HL-60 (cell line): ENCODE measurements around the gene ST6GALNAC1.

Source experiments
- POLR2AphosphoS5 ChIP-seq: IDR thresholded peaks from 2 replicates; pipeline ENCODE4 v1.6.1; 2012; ENCODE audit warnings: low read depth
- SPI1 ChIP-seq: IDR thresholded peaks from 2 replicates; pipeline ENCODE4 v1.6.1; 2012; ENCODE audit warnings: low read depth, mild to moderate bottlenecking, borderline replicate concordance
- TF ChIP-seq, protein P1 (sequence below): IDR thresholded peaks from one replicate; pipeline ENCODE4 v1.5.1; 2011; ENCODE audit warnings: low read length, control low read depth, inconsistent platforms; ENCODE audit not compliant: insufficient read depth

GRCh38 chr17:76659928-76660655 is 16.5 kb upstream of the ST6GALNAC1 start:
- TF ChIP-seq, protein P1, sequence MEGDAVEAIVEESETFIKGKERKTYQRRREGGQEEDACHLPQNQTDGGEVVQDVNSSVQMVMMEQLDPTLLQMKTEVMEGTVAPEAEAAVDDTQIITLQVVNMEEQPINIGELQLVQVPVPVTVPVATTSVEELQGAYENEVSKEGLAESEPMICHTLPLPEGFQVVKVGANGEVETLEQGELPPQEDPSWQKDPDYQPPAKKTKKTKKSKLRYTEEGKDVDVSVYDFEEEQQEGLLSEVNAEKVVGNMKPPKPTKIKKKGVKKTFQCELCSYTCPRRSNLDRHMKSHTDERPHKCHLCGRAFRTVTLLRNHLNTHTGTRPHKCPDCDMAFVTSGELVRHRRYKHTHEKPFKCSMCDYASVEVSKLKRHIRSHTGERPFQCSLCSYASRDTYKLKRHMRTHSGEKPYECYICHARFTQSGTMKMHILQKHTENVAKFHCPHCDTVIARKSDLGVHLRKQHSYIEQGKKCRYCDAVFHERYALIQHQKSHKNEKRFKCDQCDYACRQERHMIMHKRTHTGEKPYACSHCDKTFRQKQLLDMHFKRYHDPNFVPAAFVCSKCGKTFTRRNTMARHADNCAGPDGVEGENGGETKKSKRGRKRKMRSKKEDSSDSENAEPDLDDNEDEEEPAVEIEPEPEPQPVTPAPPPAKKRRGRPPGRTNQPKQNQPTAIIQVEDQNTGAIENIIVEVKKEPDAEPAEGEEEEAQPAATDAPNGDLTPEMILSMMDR = no peak
- TF ChIP-seq SPI1 (no peak), POLR2AphosphoS5 (no peak)
